Measurements from ENCODE around the gene CNOT10.

Gene CNOT10

DNA sequence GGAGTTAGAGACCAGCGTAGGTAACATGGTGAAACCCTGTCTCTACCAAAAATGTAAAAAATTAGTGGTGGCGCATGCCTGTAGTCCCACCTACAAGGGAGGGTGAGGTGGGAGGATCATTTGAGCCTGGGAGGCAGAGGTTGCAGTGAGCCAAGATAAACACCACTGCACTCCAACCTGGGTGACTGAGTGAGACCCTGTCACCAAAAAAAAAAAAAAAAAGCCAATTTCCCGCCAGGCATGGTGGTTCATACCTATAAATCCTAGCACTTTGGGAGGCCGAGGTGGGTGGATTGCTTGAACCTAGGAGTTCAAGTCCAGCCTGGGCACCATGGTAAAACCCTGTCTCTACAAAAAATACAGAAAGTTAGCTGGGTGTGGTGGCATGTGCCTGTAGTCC is 6.9 kb downstream of the CNOT10 start:
- H3K27me3 ChIP-seq (ENCODE audit: insufficient read depth, low read length): no peaks in the 10 kb centered on the region
- H3K4me3 ChIP-seq (ENCODE audit: low read length): no peak overlapping the region
- WGBS: 86% methylated on average over 4 of the region's 4 CpGs
- H3K9ac ChIP-seq (ENCODE audit: low read depth, low read length): no peak overlapping the region
- no peaks in the 10 kb centered on the region for H3K9me3 ChIP-seq (ENCODE audit: insufficient read depth, low read depth, low read length)
- H3K27ac ChIP-seq (ENCODE audit: low read depth, low read length): no peak overlapping the region
- H3K36me3 ChIP-seq (ENCODE audit: insufficient read depth, low read length): peaks cover 17% of the 10 kb centered on the region
- peaks cover 1% of the 10 kb centered on the region; the same call in 1 of the 2 replicates for H3K4me1 ChIP-seq (ENCODE audit: insufficient read depth, low read length)

DNA sequence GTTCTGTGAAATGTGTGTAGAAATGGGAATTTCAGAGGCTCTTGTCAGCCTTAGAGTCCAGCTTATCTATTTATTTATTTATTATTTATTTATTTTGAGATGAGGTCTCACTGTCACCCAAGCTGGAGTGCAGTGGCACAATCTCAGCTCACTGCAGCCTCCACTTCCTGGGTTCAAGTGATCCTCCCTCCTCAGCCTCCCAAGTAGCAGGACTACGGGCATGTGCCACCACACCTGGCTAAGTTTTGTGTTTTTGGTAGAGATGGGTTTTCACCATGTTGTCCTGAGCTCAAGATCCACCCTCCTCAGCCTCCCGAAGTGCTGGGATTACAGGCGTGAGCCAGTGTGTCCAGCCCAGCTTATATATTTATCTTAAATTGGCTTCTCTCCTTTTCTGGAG is 11.5 kb downstream of the CNOT10 start:
- no peaks in the 10 kb centered on the region for H3K9me3 ChIP-seq (ENCODE audit: insufficient read depth, low read depth, low read length)
- H3K9ac ChIP-seq (ENCODE audit: low read depth, low read length): no peak overlapping the region
- 100% methylated on average over 2 of the region's 3 CpGs for WGBS
- no peak overlapping the region for H3K4me3 ChIP-seq (ENCODE audit: low read length)
- no peak overlapping the region for H3K27ac ChIP-seq (ENCODE audit: low read depth, low read length)
- no peaks in the 10 kb centered on the region for H3K4me1 ChIP-seq (ENCODE audit: insufficient read depth, low read length)
- H3K36me3 ChIP-seq (ENCODE audit: insufficient read depth, low read length): peaks cover 6% of the 10 kb centered on the region; the same call in 1 of the 2 replicates
- H3K27me3 ChIP-seq (ENCODE audit: insufficient read depth, low read length): no peaks in the 10 kb centered on the region

DNA sequence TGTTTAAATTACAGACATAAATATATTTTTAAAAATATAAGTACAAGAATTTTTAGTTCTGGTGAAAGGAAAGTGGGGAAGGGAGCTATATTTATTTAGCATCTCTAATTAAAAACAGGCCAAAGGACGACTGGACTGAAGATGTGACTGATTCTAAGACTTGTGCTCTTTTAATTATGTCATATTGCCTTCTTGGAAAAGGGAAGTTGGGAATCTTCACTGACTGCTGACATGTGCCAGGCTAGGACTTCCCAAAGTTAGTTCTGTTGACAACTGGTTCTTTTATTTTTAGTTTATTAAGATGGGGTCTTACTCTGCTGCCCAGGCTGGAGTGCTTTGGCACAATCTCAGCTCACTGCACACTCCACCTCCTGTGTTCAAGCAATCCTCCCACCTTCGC is 13.5 kb downstream of the CNOT10 start:
- no peaks in the 10 kb centered on the region for H3K27me3 ChIP-seq (ENCODE audit: insufficient read depth, low read length)
- no peaks in the 10 kb centered on the region for H3K9me3 ChIP-seq (ENCODE audit: insufficient read depth, low read depth, low read length)
- H3K36me3 ChIP-seq (ENCODE audit: insufficient read depth, low read length): peaks cover 5% of the 10 kb centered on the region; the same call in 1 of the 2 replicates
- WGBS: 96% methylated on average over 2 of the region's 2 CpGs
- H3K4me3 ChIP-seq (ENCODE audit: low read length): no peak overlapping the region
- no peaks in the 10 kb centered on the region for H3K4me1 ChIP-seq (ENCODE audit: insufficient read depth, low read length)
- no peak overlapping the region for H3K9ac ChIP-seq (ENCODE audit: low read depth, low read length)
- no peak overlapping the region for H3K27ac ChIP-seq (ENCODE audit: low read depth, low read length)

DNA sequence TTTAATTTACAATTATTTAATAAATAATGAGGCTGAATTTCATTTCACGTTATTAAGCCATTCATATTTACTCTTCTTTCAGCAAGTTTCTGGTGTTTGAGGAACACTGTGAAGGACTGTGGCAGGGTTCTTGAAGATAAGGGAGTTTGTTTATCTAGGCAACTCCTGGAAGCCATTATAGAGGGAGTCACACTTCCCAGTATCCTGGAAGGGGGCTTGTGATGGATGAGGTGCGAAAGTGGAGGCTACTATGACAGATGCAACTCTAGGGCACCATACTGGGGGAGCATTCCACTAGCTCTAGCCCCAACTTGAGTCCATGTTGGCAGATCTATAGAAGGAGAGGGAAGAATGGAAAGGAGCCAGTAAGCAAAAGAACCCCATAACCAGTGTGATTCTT is 14.4 kb downstream of the CNOT10 start:
- no peak overlapping the region for H3K9ac ChIP-seq (ENCODE audit: low read depth, low read length)
- WGBS: 100% methylated on average over 1 of the region's 2 CpGs

DNA sequence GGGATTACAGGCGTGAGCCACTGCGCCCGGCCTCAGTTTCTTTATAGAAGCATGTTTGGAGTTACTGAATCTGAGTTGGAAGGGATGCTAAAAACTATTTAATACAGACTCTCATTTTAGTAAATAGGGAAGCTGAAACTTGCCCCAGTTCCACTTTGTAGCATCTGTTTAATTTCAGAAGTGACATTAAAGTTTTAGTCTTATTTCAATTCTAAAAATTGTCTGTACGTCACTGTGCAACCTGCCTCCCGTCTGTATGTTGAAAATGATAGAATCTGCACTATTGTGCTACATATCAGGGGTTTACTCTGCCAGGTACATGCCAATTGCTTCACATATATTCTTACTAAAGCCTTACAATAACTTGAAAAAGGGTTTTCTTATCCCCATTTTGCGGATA is 15.3 kb downstream of the CNOT10 start:
- no peak overlapping the region for H3K9ac ChIP-seq (ENCODE audit: low read depth, low read length)
- 82% methylated on average over 6 of the region's 6 CpGs for WGBS
- H3K27me3 ChIP-seq (ENCODE audit: insufficient read depth, low read length): no peaks in the 10 kb centered on the region
- H3K4me3 ChIP-seq (ENCODE audit: low read length): no peak overlapping the region
- H3K27ac ChIP-seq (ENCODE audit: low read depth, low read length): no peak overlapping the region
- peaks cover 12% of the 10 kb centered on the region for H3K36me3 ChIP-seq (ENCODE audit: insufficient read depth, low read length)
- no peaks in the 10 kb centered on the region for H3K4me1 ChIP-seq (ENCODE audit: insufficient read depth, low read length)
- H3K9me3 ChIP-seq (ENCODE audit: insufficient read depth, low read depth, low read length): no peaks in the 10 kb centered on the region

More for the DNA sequence above, 14.4 kb downstream of the CNOT10 start:
- H3K4me1 ChIP-seq (ENCODE audit: insufficient read depth, low read length): no peaks in the 10 kb centered on the region
- no peaks in the 10 kb centered on the region for H3K27me3 ChIP-seq (ENCODE audit: insufficient read depth, low read length)
- no peaks in the 10 kb centered on the region for H3K9me3 ChIP-seq (ENCODE audit: insufficient read depth, low read depth, low read length)
- H3K4me3 ChIP-seq (ENCODE audit: low read length): no peak overlapping the region
- no peak overlapping the region for H3K27ac ChIP-seq (ENCODE audit: low read depth, low read length)
- peaks cover 10% of the 10 kb centered on the region for H3K36me3 ChIP-seq (ENCODE audit: insufficient read depth, low read length)

DNA sequence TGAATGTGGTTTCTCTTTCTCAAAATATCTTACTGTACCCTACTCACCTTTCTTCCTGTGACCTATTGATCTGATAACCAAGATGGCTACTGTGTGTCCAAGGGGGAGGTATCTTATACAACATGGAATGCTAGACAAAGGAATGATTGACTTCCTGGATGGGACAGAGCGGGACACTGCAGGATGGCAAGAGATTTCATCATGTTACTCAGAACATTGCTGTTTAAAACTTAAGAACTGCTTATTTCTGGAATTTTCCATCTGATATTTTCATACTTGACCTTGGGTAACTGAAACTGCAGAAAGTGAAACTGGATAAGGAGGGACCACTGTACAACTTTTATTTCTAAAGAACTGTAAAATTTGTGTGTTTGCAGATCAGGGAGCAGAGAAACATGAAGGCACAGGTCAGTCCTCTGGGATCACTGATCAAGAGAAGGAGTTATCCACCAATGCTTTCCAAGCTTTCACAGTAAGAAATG is 18.5 kb downstream of the CNOT10 start:
- Histone ChIP-seq H3K9me3 (ENCODE audit: insufficient read depth, low read depth, low read length) (no peaks in the 10 kb centered on the region), H3K36me3 (ENCODE audit: insufficient read depth, low read length) (peaks cover 26% of the 10 kb centered on the region), H3K9ac (ENCODE audit: low read depth, low read length) (no peak overlapping the region), H3K27me3 (ENCODE audit: insufficient read depth, low read length) (no peaks in the 10 kb centered on the region), H3K27ac (ENCODE audit: low read depth, low read length) (no peak overlapping the region), H3K4me1 (ENCODE audit: insufficient read depth, low read length) (no peaks in the 10 kb centered on the region), H3K4me3 (ENCODE audit: low read length) (no peak overlapping the region)
- WGBS: 95% methylated on average over 1 of the region's 1 CpG

DNA sequence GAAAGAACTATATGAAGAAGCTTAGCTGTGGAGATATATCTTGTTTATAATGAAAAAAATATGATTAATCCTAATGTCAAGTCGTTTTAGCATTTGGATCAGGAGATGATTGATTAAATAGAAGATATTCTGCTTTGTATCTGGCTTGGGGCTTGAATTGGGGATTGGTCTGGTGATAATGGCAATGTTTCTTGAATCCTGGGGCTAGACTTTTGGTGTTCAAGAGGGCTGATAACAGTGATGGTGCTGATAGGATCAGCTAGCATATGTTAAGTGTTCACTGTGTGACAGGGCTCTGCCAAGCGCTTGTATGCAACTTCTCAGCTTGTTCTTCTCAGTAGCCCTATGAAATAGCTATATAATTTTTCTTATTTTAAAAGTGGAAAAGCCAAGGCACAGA is 20.2 kb downstream of the CNOT10 start:
- H3K27ac ChIP-seq (ENCODE audit: low read depth, low read length): no peak overlapping the region
- peaks cover 43% of the 10 kb centered on the region for H3K36me3 ChIP-seq (ENCODE audit: insufficient read depth, low read length)
- H3K9ac ChIP-seq (ENCODE audit: low read depth, low read length): no peak overlapping the region
- WGBS: 73% methylated on average over 2 of the region's 2 CpGs
- H3K4me3 ChIP-seq (ENCODE audit: low read length): no peak overlapping the region
- no peaks in the 10 kb centered on the region for H3K9me3 ChIP-seq (ENCODE audit: insufficient read depth, low read depth, low read length)
- no peaks in the 10 kb centered on the region for H3K27me3 ChIP-seq (ENCODE audit: insufficient read depth, low read length)
- H3K4me1 ChIP-seq (ENCODE audit: insufficient read depth, low read length): no peaks in the 10 kb centered on the region

DNA sequence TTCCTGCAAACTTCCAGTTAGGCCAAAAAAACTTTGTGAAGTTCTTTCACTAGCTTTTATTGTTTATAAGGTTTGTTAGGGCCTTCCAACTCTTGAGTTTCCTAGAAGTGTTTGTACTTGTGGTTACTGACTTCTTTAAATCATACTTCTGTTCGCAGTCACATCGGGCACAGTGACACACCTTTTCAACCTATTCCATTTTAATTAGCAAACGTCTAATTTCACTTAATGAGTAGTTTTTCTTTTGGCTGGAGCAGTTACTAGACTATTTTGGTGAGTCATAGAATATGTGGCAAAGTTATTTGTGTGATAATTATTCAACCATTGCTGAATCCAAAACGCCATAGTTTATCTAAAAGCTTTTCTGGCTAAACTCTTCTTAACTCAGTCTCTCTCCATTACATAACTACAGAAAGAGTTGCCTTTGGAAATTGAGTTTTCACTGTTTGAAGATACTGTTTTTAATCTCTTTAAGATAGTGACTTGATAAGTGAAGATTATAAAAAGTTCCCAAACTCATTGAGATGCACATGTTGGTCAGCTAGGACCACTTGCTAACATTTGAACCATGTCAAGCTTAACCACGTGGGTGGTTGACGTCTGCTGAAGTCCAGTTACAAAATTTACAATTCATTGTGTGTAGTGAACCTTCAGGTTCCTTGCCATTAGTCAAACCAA is 21.5 kb downstream of the CNOT10 start:
- H3K27me3 ChIP-seq (ENCODE audit: insufficient read depth, low read length): no peaks in the 10 kb centered on the region
- H3K27ac ChIP-seq (ENCODE audit: low read depth, low read length): no peak overlapping the region
- peaks cover 55% of the 10 kb centered on the region for H3K36me3 ChIP-seq (ENCODE audit: insufficient read depth, low read length)
- H3K9me3 ChIP-seq (ENCODE audit: insufficient read depth, low read depth, low read length): no peaks in the 10 kb centered on the region
- 86% methylated on average over 2 of the region's 6 CpGs for WGBS
- H3K4me1 ChIP-seq (ENCODE audit: insufficient read depth, low read length): no peaks in the 10 kb centered on the region
- H3K9ac ChIP-seq (ENCODE audit: low read depth, low read length): no peak overlapping the region
- no peak overlapping the region for H3K4me3 ChIP-seq (ENCODE audit: low read length)

DNA sequence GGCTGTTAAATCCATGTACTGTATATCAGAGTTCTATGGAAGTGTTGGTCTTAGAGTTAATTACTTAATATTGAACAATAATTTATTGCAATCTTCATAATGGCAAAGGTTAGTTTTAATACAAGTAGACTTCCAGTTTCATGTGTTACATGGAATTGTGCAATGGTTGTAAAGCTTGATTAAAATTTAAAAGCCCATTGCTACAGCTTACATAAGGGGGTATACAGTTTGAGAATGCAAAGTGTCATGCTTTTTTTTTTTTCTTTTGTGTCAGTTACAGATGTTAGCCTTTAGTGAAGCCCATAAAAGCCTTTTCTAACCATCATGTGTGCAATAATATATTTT is 22.0 kb downstream of the CNOT10 start:
- Histone ChIP-seq H3K4me1 (ENCODE audit: insufficient read depth, low read length) (no peaks in the 10 kb centered on the region), H3K9me3 (ENCODE audit: insufficient read depth, low read depth, low read length) (no peaks in the 10 kb centered on the region), H3K9ac (ENCODE audit: low read depth, low read length) (no peak overlapping the region), H3K4me3 (ENCODE audit: low read length) (no peak overlapping the region), H3K27ac (ENCODE audit: low read depth, low read length) (no peak overlapping the region), H3K27me3 (ENCODE audit: insufficient read depth, low read length) (no peaks in the 10 kb centered on the region), H3K36me3 (ENCODE audit: insufficient read depth, low read length) (peaks cover 60% of the 10 kb centered on the region)

DNA sequence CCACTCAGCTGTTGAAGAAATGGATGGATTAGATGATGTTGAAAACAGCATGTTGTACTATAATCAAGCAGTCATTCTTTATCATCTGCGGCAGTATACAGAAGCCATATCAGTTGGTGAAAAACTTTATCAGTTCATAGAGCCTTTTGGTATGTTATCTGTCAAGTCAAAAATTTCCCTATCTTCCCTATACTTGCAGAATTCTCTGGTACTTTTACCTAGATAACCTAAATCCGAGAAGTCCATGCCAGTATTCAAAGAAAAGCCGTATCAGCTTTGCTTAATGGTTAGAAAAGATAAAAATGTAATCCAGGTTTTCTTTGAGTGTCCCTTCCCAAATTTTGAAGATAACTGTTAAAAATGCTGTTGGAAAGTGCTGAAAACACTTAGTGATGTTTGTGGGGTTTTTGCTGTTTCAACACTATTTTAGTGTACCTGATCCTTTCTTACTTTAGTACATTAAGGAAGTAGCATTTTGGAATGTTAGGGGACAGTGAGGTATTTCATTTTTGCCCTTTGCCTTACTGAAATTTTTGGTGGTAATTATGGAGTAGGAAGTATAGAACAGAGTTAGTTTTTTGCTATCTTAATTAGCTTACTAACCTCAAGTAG is 23.8 kb downstream of the CNOT10 start:
- no peak overlapping the region for H3K4me3 ChIP-seq (ENCODE audit: low read length)
- no peak overlapping the region for H3K27ac ChIP-seq (ENCODE audit: low read depth, low read length)
- H3K9me3 ChIP-seq (ENCODE audit: insufficient read depth, low read depth, low read length): no peaks in the 10 kb centered on the region
- H3K9ac ChIP-seq (ENCODE audit: low read depth, low read length): no peak overlapping the region
- 98% methylated on average over 3 of the region's 3 CpGs for WGBS
- H3K4me1 ChIP-seq (ENCODE audit: insufficient read depth, low read length): no peaks in the 10 kb centered on the region
- H3K27me3 ChIP-seq (ENCODE audit: insufficient read depth, low read length): no peaks in the 10 kb centered on the region
- peaks cover 74% of the 10 kb centered on the region for H3K36me3 ChIP-seq (ENCODE audit: insufficient read depth, low read length)

DNA sequence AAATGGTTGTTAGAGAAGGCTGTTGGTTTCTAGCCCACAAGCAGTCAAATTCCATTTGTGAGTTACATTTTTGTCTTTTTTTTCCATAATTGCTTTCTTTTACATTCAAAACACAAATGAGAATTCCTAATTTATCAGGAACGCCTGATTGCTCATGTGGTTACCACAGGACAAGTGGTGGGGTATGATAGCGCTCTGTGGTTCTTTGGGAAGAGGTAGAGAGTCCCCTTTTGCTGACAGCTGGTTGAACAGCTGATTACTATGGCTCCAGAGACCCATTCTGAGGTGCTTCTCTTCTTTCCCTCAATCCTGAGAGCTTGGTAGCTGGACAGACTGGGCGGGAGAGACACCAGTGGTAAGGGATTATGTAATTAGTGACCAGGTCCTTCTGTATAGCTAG is 24.4 kb downstream of the CNOT10 start:
- no peaks in the 10 kb centered on the region for H3K9me3 ChIP-seq (ENCODE audit: insufficient read depth, low read depth, low read length)
- no peak overlapping the region for H3K4me3 ChIP-seq (ENCODE audit: low read length)
- H3K9ac ChIP-seq (ENCODE audit: low read depth, low read length): no peak overlapping the region
- 90% methylated on average over 3 of the region's 3 CpGs for WGBS
- H3K27ac ChIP-seq (ENCODE audit: low read depth, low read length): no peak overlapping the region
- H3K4me1 ChIP-seq (ENCODE audit: insufficient read depth, low read length): no peaks in the 10 kb centered on the region
- H3K36me3 ChIP-seq (ENCODE audit: insufficient read depth, low read length): peaks cover 73% of the 10 kb centered on the region
- H3K27me3 ChIP-seq (ENCODE audit: insufficient read depth, low read length): no peaks in the 10 kb centered on the region

Data from HUES64 (cell line).